ENCODE results near the gene FOCAD.

The FOCAD gene

GRCh38 chr9:20996809-20997208 lies 312.8 kb downstream of the FOCAD start:
- DNase-seq: no peak
- H3K9me3 Mint-ChIP-seq: peaks cover 16% of the 10 kb centered on the region
- H3K4me1 Mint-ChIP-seq: peaks cover 6% of the 10 kb centered on the region
- TF ChIP-seq CTCF (IDR thresholded peaks at IDR 0.05): no peak
- peaks cover 82% of the 10 kb centered on the region for H3K36me3 Mint-ChIP-seq (ENCODE audit: low read depth)
- H3K27ac Mint-ChIP-seq: no peak overlapping the region
- no peak overlapping the region for H3K4me3 Mint-ChIP-seq
- no peaks in the 10 kb centered on the region for H3K27me3 Mint-ChIP-seq (ENCODE audit: low read depth, poor library complexity)

- TF ChIP-seq CTCF (IDR thresholded peaks at IDR 0.05): no peak
- H3K36me3 Mint-ChIP-seq (ENCODE audit: low read depth): peaks cover 85% of the 10 kb centered on the region
- no peaks in the 10 kb centered on the region for H3K27me3 Mint-ChIP-seq (ENCODE audit: low read depth, poor library complexity)
- H3K27ac Mint-ChIP-seq: peak overlapping the region; percentile 94
- no peak for DNase-seq
- no peak overlapping the region for H3K4me3 Mint-ChIP-seq
- peaks cover 6% of the 10 kb centered on the region for H3K4me1 Mint-ChIP-seq
- peaks cover 23% of the 10 kb centered on the region for H3K9me3 Mint-ChIP-seq
Observed at GRCh38 chr9:20997503-20998076, 313.5 kb downstream of the FOCAD start.

- Mint-ChIP-seq H3K36me3 (ENCODE audit: low read depth) (peaks cover 69% of the 10 kb centered on the region), H3K4me1 (no peaks in the 10 kb centered on the region), H3K27ac (no peak overlapping the region), H3K27me3 (ENCODE audit: low read depth, poor library complexity) (no peaks in the 10 kb centered on the region), H3K9me3 (peaks cover 23% of the 10 kb centered on the region), H3K4me3 (no peak overlapping the region)
- DNase-seq: no peak
- TF ChIP-seq CTCF (IDR thresholded peaks at IDR 0.05): no peak
Observed at GRCh38 chr9:21001581-21001980, 317.5 kb downstream of the FOCAD start.

GRCh38 chr9:21002040-21002439 lies 318.0 kb downstream of the FOCAD start:
- Mint-ChIP-seq H3K27me3 (ENCODE audit: low read depth, poor library complexity) (no peaks in the 10 kb centered on the region), H3K27ac (no peak overlapping the region), H3K4me3 (no peak overlapping the region), H3K36me3 (ENCODE audit: low read depth) (peaks cover 68% of the 10 kb centered on the region), H3K4me1 (no peaks in the 10 kb centered on the region), H3K9me3 (peaks cover 23% of the 10 kb centered on the region)
- TF ChIP-seq CTCF (IDR thresholded peaks at IDR 0.05): no peak
- DNase-seq: no peak

- no peaks in the 10 kb centered on the region for H3K27me3 Mint-ChIP-seq (ENCODE audit: low read depth, poor library complexity)
- peaks cover 12% of the 10 kb centered on the region for H3K36me3 Mint-ChIP-seq (ENCODE audit: low read depth)
- H3K9me3 Mint-ChIP-seq: peaks cover 5% of the 10 kb centered on the region
- DNase-seq: no peak
- no peak overlapping the region for H3K27ac Mint-ChIP-seq
- H3K4me3 Mint-ChIP-seq: no peak overlapping the region
- no peak for TF ChIP-seq CTCF (IDR thresholded peaks at IDR 0.05)
- no peaks in the 10 kb centered on the region for H3K4me1 Mint-ChIP-seq
Observed at GRCh38 chr9:21015129-21015815, 331.2 kb downstream of the FOCAD start.

- Mint-ChIP-seq H3K27ac (no peak overlapping the region), H3K36me3 (ENCODE audit: low read depth) (peaks cover 18% of the 10 kb centered on the region), H3K27me3 (ENCODE audit: low read depth, poor library complexity) (no peaks in the 10 kb centered on the region), H3K4me1 (no peaks in the 10 kb centered on the region), H3K9me3 (peaks cover 10% of the 10 kb centered on the region), H3K4me3 (no peak overlapping the region)
- DNase-seq: no peak
- no peak for TF ChIP-seq CTCF (IDR thresholded peaks at IDR 0.05)
Observed at GRCh38 chr9:21015995-21016394, 331.9 kb downstream of the FOCAD start.

Data from nephron progenitor cell (in vitro differentiated cells).